ENCODE data around the gene PTPRJ. TPM values are rescaled to one million over a fixed set of nuclear protein-coding genes. Genes with fewer than 3 reads are reported as not detected.

Gene PTPRJ
- total and polyA plus RNA-seq, 2 of the 13 experiments (the other 11 are each of a cell fraction or from before 2014, with no cell fraction given) = 1.0 to 1.2 TPM

DNA sequence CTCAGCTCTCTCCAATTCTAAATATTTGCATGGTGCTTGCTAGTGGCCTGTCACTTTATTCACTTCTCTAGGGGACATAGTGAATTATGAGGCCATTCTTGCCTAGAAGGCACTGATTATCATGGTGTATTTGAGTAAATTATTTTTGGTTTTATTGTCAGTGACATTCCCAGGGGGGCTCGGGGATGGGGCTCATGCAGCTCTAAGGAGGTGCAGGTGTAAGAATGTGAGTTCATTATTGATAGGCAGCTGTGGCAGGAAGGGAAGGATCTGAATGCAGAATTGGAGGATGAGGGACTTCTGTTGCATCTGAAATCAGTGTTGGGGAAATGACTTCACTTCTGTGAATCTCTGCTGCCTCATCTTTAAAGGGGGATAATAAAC, 182.5 kb downstream of the PTPRJ start (continued):
- TF ChIP-seq HNRNPLL (IDR thresholded peaks at IDR 0.05; ENCODE audit: low read depth, low read length, poor library complexity, severe bottlenecking) = no peak
- TF ChIP-seq, protein P1, sequence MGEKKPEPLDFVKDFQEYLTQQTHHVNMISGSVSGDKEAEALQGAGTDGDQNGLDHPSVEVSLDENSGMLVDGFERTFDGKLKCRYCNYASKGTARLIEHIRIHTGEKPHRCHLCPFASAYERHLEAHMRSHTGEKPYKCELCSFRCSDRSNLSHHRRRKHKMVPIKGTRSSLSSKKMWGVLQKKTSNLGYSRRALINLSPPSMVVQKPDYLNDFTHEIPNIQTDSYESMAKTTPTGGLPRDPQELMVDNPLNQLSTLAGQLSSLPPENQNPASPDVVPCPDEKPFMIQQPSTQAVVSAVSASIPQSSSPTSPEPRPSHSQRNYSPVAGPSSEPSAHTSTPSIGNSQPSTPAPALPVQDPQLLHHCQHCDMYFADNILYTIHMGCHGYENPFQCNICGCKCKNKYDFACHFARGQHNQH (CRISPR knock-in tag; IDR thresholded peaks at IDR 0.05) = no peak
- TF ChIP-seq SYNCRIP (IDR thresholded peaks at IDR 0.05; ENCODE audit: insufficient read depth, low read depth, low read length) = no peak
- no peak for TF ChIP-seq KDM6A (CRISPR knock-in tag; IDR thresholded peaks at IDR 0.05; ENCODE audit: low read depth)
- TF ChIP-seq, protein P2, sequence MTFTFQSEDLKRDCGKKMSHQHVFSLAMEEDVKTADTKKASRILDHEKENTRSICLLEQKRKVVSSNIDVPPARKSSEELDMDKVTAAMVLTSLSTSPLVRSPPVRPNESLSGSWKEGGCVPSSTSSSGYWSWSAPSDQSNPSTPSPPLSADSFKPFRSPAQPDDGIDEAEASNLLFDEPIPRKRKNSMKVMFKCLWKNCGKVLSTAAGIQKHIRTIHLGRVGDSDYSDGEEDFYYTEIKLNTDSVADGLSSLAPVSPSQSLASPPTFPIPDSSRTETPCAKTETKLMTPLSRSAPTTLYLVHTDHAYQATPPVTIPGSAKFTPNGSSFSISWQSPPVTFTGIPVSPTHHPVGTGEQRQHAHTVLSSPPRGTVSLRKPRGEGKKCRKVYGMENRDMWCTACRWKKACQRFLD (CRISPR knock-in tag; IDR thresholded peaks at IDR 0.05; ENCODE audit: borderline replicate concordance) = no peak
- TF ChIP-seq ZNF225 (CRISPR knock-in tag; IDR thresholded peaks at IDR 0.05) = no peak
- TF ChIP-seq HHEX (CRISPR knock-in tag; IDR thresholded peaks at IDR 0.05) = no peak

DNA sequence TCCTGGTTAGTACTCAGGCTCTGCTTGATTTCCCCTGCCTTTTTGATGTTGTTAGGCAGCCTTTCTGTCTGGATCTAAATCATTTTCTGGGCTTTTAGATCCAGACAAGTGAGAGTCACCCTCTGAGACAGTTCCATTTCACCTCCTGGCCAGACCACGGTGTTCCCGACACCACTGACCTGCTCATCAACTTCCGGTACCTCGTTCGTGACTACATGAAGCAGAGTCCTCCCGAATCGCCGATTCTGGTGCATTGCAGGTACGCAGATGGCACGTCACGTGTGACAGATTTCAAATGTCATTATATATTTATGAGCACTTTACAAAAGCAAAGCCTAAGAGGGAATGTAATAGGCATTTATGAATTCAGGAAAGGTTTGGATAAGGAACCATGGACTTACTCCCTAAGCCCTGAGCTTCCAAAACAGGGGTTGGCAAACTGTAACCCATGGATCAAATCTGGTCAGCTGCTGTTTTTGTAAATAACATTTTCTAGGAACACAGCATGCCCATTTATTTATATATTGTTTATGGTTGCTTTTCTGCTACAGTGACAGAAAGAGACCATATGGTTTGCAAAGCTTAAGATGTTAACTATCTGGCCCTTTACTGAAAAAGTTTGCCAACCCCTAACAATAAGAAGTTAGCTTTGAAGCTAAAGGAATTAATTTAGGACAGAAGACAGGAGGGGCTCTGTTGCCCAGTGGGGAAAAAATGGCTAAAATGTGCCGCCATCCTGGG, 183.2 kb downstream of the PTPRJ start:
- no peak overlapping the region for H2AFZ ChIP-seq (ENCODE audit: low read length)
- H3K79me2 ChIP-seq (ENCODE audit: insufficient read depth, low read length) = no peaks in the 10 kb centered on the region
- H3K4me1 ChIP-seq (ENCODE audit: insufficient read depth, low read length) = no peaks in the 10 kb centered on the region
- H3K4me3 ChIP-seq (replicated peaks in 1 of 3; ENCODE audit: insufficient read depth in 1 of 3, low read depth in 2 of 3, low read length in 3 of 3) = no peak overlapping the region
- TF ChIP-seq, protein P3, sequence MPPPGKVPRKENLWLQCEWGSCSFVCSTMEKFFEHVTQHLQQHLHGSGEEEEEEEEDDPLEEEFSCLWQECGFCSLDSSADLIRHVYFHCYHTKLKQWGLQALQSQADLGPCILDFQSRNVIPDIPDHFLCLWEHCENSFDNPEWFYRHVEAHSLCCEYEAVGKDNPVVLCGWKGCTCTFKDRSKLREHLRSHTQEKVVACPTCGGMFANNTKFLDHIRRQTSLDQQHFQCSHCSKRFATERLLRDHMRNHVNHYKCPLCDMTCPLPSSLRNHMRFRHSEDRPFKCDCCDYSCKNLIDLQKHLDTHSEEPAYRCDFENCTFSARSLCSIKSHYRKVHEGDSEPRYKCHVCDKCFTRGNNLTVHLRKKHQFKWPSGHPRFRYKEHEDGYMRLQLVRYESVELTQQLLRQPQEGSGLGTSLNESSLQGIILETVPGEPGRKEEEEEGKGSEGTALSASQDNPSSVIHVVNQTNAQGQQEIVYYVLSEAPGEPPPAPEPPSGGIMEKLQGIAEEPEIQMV (CRISPR knock-in tag; IDR thresholded peaks at IDR 0.05; ENCODE audit: low read depth) = no peak
- no peak for TF ChIP-seq TBX3 (IDR thresholded peaks at IDR 0.05; ENCODE audit: borderline replicate concordance)
- in situ Hi-C loops (cut with HindIII; ENCODE audit: extremely low pct_ligation_motif_present, low pct_unique_long_range_greater_than_20kb) = no loop called here
- FAIRE-seq (no peak), ATAC-seq (no peak), DNase-seq (ENCODE audit: low spot score) (no peak)
- H3K9ac ChIP-seq (ENCODE audit: insufficient read depth, low read depth, low read length) = no peak overlapping the region
- POLR2A ChIA-PET = no interaction called here
- H3K9me3 ChIP-seq (ENCODE audit: low read length) = no peaks in the 10 kb centered on the region
- H3K27me3 ChIP-seq (ENCODE audit: control insufficient read depth in 1 of 2, insufficient read depth in 2 of 2, low read length in 2 of 2) = no peaks in the 10 kb centered on the region
- H3K27ac ChIP-seq (ENCODE audit: extremely low read length, insufficient read depth, low read length) = no peak overlapping the region
- BruUV-seq (replicated peaks) = no TSS peak
- no peaks in the 10 kb centered on the region for H4K20me1 ChIP-seq (ENCODE audit: insufficient read depth, low read length)
- CTCF ChIA-PET (ENCODE audit: low intra/inter-chr PET ratio, low total read pairs) = no interaction called here
- 89% methylated on average over 12 of the region's 12 CpGs for WGBS (ENCODE audit: low lambda C conversion rate)
- H3K36me3 ChIP-seq (replicated peaks in 1 of 2; ENCODE audit: control insufficient read depth in 1 of 2, insufficient read depth in 2 of 2, low read length in 2 of 2) = no peaks in the 10 kb centered on the region
- H3K4me2 ChIP-seq (ENCODE audit: low read depth, low read length) = no peak overlapping the region
- intact Hi-C loops (cut with micrococcal nuclease; ENCODE audit: unreplicated experiment) = no loop called here
